GM21381 (cell line): ENCODE results near the gene TAS2R60.
"Not testable (repeated sequence)": the region's sequence is repeated elsewhere in the genome, so short reads cannot be mapped to it uniquely, and the experiment has no call there.

Experiments used
- ATAC-seq: cut with Tn5 transposase; IDR thresholded peaks from one replicate; pipeline ENCODE4 v1.9.1; 2021; ENCODE audit warnings: mild to moderate bottlenecking, moderate library complexity; ENCODE audit not compliant: unreplicated experiment

TAS2R60 gene

GRCh38 chr7:143410521-143411004, 32.7 kb upstream of the TAS2R60 start:
- no peak for ATAC-seq

- ATAC-seq, result no peak
Observed at GRCh38 chr7:143411976-143412708, 31.1 kb upstream of the TAS2R60 start.

- ATAC-seq, result no peak
Observed at GRCh38 chr7:143413123-143413522, 30.1 kb upstream of the TAS2R60 start.

GRCh38 chr7:143415209-143415608, 28.0 kb upstream of the TAS2R60 start:
- ATAC-seq, result not testable (repeated sequence)

GRCh38 chr7:143415742-143416397, 27.4 kb upstream of the TAS2R60 start:
- no peak for ATAC-seq

GRCh38 chr7:143416565-143417149, 26.6 kb upstream of the TAS2R60 start:
- no peak for ATAC-seq

- ATAC-seq, result no peak
Observed at GRCh38 chr7:143417734-143418383, 25.4 kb upstream of the TAS2R60 start.

- no peak for ATAC-seq
Observed at GRCh38 chr7:143418681-143419458, 24.4 kb upstream of the TAS2R60 start.

GRCh38 chr7:143419880-143420279, 23.4 kb upstream of the TAS2R60 start:
- ATAC-seq, result no peak

GRCh38 chr7:143420624-143421023, 22.6 kb upstream of the TAS2R60 start:
- ATAC-seq, result not testable (repeated sequence)

GRCh38 chr7:143422033-143422432, 21.2 kb upstream of the TAS2R60 start:
- no peak for ATAC-seq

- not testable (repeated sequence) for ATAC-seq
Observed at GRCh38 chr7:143424476-143424875, 18.8 kb upstream of the TAS2R60 start.

- ATAC-seq, result no peak
Observed at GRCh38 chr7:143426479-143427142, 16.6 kb upstream of the TAS2R60 start.

GRCh38 chr7:143429770-143430698, 13.2 kb upstream of the TAS2R60 start:
- no peak for ATAC-seq

GRCh38 chr7:143431109-143431508, 12.1 kb upstream of the TAS2R60 start:
- no peak for ATAC-seq

GRCh38 chr7:143433759-143434158, 9.5 kb upstream of the TAS2R60 start:
- ATAC-seq, result no peak

- no peak for ATAC-seq
Observed at GRCh38 chr7:143434660-143435059, 8.6 kb upstream of the TAS2R60 start.

GRCh38 chr7:143435266-143435665, 8.0 kb upstream of the TAS2R60 start:
- no peak for ATAC-seq

- peak; percentile 90 for ATAC-seq
Observed at GRCh38 chr7:143436325-143436946, 6.8 kb upstream of the TAS2R60 start.
